HG03558 (cell line): ENCODE data around the gene EN2.
"Not testable (repeated sequence)": the region's sequence is repeated elsewhere in the genome, so short reads cannot be mapped to it uniquely, and the experiment has no call there.

Experiments
- ATAC-seq: cut with Tn5 transposase; IDR thresholded peaks from one replicate; pipeline ENCODE4 v1.9.1; 2021; ENCODE audit warnings: moderate number of reproducible peaks; ENCODE audit not compliant: unreplicated experiment; ENCODE audit errors: extremely low read depth

EN2 gene

DNA sequence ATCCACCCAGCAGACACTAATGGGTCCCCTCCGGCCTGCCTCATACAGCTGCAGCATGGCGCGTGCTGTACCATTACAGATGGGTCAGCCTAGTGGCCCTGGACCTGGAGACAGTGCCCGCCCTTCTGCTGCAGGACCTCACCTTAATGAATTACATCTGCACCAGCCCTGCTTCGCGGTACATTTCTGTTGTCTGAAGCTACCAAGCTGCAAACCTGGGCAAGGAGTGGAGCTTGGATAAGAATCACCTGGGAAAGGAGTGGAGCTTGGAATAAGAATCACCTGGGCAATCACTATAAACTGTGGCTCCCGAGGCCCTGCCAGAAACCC, 33.0 kb upstream of the EN2 start:
- ATAC-seq, result no peak

DNA sequence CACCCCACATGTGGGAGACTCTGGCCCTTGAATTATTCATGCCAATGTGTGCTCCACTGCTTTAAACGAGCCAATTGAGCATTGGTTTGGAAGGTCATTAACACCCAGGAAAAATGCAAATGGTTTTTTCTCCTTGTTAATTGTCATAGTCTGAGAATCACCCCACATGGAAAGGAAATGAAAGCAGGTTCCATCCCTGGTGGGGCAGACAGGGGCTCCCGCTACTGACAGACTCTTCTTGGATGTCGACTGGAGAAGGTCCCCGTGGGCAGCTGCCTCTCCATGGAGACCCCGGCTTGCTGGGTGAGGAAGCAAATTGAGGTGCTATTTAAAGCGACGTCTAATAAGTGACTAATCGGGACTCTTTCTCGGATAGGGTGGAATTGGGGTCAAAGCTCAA, 32.0 kb upstream of the EN2 start:
- no peak for ATAC-seq

DNA sequence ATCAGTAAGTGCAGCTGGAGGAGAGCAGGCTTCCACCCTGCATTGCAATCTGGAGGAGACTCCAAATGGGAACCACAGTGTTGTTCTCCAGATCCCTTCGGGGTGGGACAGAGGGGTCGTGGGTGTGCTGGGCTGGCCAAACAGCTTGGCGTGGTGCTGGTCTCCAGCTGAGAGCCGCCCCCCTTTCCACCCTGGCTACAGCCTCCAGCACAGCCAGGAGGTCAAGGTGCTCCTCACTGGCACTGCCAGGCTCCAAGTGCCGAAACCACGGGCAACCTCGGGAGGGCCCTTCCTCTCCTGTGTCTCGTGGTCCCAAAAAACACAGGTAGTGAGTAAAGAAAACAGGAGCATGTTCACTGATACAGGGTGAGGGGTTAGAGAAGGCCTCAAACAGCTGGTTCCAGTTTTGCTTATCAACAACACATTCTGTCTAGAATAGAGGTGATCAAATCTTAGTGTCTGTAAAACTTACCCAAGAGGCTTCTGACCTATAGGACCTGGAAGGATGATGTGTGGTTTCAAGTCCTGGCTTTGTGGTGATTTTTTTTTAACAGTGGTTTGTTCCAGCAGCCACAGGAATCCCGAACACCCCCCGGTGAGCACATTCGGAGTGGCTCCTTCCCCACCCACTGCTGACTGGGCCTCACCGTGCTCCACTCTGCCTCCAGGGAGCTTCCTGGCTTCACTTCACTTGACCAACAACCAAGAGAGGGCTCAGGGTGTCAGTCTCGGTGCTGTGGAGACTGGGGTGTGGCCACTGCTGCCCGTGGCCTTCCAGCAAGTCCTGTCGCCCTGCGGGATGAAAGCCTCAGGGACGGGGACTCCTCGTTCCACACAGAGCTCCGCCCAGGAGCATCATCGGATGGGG, 31.2 kb upstream of the EN2 start:
- no peak for ATAC-seq

DNA sequence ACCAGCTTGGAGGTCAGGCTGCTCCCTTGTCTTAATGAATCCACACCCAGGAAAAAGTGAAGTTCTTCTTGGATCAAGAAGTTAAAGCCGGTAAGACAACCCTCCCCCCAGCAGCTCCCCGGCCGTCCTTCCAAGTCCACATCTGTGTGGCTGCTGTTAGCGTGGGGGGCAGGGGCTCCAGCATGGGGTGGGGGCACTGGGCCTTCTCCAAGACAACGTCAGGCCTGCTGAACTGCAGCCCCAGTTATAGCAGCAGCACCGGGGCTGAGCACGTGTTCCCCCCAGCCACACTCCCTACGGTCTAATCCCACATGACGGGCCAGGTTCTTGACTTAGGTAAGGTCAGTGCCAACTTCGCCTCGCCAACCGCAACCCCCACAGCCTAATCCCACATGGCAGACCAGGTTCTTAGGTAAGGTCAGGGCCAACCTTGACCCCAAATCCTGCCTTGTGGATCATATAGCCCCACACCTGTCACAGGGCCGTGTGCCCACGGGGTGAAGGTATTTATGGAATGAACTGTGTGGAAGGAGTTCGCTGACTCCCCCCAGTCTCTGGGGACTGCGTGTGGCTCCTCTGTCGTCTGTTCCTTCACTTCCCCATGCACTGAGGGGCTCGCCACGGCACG, 30.4 kb upstream of the EN2 start:
- no peak for ATAC-seq

DNA sequence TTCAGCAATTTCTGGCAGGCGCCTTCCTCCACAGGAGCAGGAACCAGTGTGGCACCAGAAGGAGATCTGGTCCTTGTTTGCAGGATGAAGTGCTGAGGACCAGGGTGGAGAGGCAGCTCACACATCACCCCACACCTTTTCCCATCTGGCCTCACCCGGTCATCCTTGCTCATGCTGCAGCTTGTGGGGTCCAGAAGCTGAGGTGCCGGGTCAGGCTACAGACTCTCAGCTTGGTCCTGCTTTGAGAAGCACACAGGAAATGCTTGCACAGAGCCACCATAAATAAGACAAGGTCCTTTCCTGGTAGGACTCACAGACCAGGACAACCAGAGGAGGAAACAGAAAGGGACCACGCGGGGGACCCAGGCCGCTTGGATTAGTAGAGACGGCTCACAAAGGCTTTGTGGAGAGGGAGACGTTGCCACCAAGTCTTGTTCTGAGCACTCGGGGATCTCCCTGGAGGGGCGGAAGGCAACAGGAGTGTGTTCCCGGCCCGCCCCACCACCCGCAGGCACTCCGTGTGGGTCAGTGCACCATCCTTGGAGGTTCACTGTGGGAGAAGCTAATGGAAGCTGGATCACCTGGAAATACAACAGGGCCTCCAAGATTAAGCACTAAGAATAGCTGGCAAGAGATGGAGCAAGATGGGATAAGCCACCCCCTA, 29.6 kb upstream of the EN2 start:
- no peak for ATAC-seq

DNA sequence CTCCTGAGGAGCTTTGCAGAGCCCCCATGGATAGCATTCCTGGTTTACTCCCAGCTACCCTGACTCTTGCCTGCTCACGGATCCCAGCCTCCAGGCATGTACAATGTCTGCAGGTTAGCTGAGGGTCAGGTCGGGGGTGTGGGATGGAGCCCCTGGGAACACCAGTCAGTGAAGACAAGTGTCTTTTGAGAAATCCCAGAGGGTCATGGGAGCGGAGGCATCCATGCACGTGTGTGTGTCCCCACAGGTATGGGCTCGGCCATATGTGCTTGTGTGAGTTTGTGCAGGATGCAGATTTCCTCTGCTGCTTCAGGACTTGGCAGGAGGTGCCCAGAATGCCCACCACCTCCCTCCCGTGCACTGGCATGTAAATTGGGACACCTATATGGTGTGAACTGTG, 28.3 kb upstream of the EN2 start:
- ATAC-seq, result no peak

DNA sequence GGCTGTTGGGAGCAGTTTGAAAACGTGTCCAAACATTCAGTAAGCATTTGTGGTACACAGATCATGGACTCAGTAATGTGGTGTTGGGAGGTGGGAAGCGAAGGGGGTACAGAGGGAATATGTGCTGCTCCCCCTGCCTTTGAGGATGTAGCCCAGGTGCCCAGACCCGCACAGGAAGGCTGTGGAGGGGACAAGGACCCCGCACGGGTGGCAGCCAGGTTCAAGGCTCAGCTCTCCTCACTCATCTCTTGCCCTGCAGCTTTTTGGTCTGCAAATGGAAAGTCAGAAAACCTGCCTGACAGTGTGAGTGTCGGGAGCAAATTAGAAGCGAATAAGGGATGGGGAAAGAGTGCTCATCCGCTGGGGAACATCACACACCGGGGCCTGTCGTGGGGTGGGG, 27.3 kb upstream of the EN2 start:
- ATAC-seq, result no peak

DNA sequence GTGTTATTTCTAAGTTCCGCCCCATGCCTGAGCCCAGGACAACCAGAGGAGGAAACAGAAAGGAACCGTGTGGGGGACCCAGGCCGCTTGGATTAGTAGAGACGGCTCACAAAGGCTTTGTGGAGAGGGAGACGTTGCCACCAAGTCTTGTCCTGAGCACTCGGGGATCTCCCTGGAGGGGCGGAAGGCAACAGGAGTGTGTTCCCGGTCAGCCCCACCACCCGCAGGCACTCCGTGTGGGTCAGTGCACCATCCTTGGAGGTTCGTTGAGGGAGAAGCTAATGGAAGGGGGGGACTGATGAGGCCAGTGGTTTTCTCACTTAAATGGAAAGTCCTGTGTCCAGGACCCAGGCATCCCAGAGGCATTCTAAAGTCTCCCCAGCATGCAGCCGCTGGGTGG, 26.7 kb upstream of the EN2 start:
- ATAC-seq, result no peak

DNA sequence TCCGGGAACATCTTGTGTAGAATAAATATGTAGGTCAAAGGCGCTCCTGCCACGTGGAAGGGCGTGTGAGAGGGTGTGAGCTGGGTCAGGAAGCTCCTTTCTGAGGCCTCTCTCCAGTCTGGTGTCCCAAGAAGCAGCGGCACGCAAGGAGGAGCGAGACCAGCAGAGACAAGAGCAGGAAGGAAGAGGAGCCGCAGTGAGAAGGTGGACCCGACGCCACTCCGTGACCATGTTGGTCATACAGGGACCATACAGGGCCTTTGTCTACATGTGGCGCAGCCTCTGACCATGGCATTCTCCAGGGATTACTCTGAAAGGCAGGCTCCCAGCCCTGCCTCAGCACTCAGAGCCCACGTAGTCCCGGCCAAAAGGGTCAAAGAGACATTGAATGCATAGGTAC, 26.2 kb upstream of the EN2 start:
- ATAC-seq, result no peak

DNA sequence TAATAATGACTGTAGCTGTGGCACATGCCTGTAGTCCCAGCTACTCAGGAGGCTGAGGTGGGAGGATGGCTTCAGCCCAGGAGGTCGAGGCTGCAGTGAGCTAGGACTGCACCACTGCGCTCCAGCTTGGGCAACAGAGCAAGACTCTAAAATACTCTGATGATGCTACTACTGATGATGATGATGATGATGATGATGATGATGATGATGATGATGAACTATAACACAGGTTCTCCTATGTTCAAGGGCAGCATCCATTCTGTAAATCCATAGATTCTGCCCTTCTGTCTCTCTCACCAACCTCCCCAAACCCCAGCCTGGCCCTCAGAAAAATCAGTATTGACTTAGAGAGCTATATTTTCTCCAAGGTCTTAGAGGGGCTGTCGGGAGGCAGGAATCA, 22.8 kb upstream of the EN2 start:
- no peak for ATAC-seq

DNA sequence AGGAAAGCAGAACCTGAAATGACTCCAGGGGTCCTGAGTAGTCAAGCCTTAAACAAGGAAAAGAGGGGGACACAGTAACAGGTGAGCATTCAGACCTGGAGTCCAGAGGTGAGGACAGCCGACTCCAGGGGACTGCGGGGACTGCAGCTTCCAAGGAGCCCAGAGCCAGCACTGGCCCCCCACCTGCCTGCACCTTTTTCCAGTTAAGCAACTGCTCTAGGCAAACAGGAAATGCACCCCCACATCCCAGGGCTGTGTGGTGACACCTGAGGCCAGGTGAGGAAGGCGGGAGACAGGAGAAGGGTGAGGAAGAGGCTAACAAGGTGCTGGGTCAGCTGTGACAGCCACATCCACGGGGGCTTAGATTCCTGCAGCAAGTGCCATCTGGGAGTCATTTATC, 20.1 kb upstream of the EN2 start:
- ATAC-seq, result no peak

DNA sequence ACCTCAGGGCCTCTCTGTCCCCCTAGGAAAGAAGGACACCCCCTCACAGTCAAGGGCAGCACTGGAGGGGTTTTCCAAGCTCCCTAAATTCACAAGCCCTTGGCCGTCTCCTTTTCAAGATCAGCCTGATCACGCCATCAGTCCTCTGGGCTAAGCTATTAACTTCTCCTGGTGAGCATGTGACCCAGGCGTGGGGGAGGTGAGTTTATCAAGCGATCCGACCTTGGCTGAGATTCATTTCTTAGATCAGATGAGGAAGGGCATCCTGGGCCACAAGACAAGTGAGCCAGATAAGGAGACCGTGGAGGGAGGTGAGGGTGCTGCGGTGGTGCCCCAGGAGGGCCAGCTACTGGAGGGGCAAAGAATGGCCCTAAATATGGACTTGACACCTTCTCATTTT, 19.2 kb upstream of the EN2 start:
- no peak for ATAC-seq

DNA sequence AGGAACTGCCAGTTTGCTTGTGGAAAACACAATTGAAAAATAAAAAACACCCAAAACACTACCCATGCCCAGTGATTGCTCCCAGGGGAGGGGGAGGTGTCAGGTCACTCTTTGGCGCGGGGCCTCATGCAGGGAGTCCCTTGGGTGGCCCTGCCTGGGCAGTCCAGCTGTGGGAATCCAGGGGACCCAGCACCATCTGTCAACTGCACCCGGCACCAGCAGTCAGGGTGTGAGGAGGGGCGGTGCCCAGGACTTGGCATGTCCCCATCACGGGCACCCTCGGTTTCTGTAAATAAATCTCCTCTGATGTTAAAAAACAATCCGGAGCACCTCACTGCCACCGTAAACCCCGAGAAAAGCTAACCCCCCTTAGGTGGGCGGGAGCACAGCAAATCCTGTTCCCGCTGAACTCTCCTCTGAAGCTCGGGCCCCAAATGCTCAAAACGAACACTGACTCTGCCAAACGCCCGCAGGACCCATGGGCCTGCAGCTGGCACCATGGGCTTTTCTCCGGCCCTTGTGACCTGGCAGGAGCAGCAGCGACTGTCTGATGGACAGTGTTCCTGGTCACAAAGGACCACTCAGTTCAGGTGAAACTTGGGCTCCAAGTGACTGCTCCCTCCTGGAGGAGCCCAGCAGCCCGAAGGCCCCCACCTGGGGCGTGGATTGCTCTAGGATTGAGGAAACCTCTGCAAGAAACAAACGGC, 18.5 kb upstream of the EN2 start:
- ATAC-seq, result no peak

DNA sequence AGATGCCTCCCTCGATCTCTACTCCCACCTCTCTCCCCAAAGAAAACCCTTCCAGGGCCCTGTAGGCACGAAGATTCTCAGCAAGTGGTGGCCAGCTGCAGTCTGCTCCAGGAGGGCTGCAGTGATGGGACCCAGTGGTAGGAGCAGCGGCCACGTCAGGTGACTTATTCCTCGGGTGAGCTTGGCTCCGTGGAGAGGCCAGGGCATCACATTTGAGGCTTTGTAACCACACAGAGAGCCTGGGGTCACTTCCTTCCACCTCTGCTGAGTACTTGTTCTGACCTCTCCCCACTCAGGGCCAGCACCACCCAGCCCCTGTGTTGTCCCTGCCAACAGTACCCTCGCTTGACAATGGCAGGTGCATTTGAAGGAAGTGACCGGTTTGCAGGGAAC, 17.9 kb upstream of the EN2 start:
- no peak for ATAC-seq

DNA sequence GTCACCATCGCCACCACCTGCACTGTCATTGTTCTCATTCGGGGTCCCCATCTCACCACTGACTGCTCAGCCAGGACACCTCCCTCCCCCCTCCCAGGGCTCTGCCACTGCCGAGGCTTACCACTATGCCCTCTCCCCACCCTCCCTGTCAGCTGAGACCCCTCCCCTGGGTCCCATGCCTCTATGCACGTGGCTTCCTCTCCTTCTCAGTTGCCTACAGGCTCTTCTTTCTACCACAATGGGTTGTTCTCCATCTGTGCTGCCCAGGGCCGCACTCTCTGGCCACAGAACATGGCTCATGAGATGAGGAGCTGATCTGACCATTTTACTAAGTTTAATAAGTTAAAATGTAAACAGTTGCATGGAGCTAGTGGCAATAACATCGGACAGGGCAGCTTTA, 16.1 kb upstream of the EN2 start:
- no peak for ATAC-seq

DNA sequence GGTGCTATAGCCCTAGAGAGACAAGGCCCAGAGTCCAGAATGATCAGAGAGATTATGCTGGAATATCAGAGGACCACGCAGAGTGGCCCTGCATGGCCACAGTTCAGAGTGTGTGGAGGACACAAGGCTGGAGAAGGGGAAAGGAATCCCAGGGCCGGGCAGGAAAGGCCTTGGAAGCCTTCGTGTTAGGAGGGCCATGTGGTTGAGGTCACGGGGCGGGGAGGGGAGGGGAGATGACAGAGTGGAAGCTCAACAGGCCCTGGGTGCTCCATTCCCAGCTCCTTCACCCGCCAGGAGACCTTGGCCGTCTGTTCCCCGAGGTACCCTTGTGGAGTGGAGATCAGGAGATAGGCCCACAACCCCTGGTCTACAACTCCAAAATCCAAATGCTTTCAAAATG, 13.2 kb upstream of the EN2 start:
- no peak for ATAC-seq

DNA sequence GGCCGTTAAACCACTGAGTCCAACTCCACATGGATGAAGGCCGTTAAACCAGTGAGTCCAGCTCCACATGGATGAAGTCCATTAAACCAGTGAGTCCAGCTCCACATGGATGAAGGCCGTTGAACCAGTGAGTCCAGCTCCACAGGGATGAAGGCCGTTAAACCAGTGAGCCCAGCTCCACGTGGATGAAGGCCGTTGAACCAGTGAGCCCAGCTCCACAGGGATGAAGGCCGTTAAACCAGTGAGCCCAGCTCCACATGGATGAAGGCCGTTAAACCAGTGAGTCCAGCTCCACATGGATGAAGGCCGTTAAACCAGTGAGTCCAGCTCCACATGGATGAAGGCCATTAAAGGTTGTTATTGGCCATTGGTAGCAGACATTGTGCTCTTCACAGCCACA, 12.3 kb upstream of the EN2 start:
- ATAC-seq, result not testable (repeated sequence)

DNA sequence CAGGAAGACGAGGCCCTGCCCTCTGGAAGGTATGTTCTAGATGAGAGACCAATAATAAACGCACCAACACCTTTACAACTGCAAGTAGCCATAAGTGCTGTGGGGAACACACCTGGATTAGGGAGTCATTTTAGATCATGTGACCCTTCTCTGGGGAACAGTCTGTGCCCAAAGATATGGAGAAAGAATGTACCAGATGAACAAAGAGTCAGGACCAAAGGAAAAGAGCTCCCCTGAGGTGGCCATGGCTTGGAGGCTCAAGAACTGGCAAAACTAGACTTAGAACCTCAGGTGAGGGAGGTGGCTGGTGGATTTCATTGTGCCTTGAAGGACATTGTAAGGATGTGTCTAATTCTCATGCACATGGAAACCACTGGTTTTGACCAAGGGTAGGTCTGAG, 10.3 kb upstream of the EN2 start:
- ATAC-seq, result no peak

DNA sequence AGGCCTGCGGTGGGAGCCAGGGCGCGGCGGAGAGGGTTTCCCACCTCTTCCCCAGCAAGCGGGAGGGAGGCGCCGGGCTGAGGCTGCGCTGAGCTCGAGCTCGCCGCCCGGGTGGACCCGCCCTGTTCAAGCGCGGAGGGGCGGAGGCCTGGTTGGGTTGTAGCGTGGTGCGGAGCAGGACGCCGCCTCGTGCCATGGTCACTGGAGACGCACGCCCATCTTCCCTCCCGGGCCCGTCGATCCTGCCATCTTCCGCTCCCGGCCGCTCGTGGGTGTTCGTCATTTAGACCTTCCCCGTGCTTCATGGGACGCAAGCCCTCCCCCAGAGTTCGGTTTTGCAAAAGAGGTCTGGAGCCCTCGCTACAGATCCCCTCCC, 9.3 kb upstream of the EN2 start:
- ATAC-seq, result no peak

DNA sequence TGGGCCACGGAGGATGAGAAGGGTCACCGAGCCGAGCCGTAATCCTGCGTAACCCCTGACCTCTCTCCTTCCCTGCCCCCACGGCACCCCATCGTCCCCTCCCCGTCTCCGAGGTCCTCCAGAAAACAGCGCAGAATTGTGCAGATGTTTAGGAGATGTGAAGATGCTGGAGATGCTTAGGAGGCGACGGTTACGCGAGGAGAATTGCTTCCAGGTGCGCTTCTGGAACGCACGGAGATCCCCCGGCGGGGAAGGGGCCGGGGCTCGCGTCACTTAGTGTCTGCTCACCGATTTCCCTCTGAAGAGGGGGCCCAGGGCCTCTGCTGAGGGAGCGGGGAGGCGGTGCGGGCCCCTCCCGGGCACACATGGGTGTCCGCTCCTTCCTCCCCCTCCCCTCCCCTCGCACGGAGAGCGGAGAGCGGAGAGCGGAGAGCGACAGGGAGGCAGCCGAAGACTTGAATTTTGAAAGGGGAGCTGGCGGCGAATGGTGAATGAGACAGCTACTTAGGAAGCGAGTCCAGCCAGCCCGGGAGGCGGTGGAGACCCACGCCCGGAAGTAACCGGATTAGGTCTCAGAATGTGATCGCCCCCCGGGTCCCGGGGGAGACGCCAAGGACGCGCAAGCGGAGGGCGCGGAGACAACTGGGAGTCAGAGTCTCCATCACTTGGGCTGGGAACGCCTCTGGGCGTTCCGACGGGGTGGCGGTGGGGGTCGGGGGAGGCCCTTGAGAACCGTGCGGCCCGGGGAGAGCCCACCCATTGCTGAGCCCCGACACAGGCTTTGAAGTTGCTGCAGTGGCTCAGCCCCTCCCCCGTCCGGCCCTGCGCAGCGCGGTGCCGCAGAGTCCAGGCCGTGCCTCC, 8.7 kb upstream of the EN2 start:
- ATAC-seq, result no peak
